Panc1 (cell line): Measurements from ENCODE around the gene CPZ. TPM values are rescaled to one million over a fixed set of nuclear protein-coding genes. Genes with fewer than 3 reads are reported as not detected.

Source experiments
- ATAC-seq: fragments of 200-7000 bp; cut with Tn5 transposase; 2 replicates; pipeline ENCODE4 v1.9.1; 2020; ENCODE audit warnings: mild to moderate bottlenecking, moderate library complexity
- BruUV-seq: library from RNA; stranded (reverse); fragments of 400-500 nt; replicated peaks from 2 replicates; lab custom pipeline; 2021; lab: Mats Ljungman, UMichigan
- CTCF ChIA-PET: fragments of 300-600 bp; sonication (Branson Sonifier 250); formaldehyde crosslinking; loops from one replicate; lab custom pipeline; 2022; ENCODE audit warnings: antibody characterized with exemption; lab: Charles Lee
- POLR2A ChIA-PET: fragments of 300-600 bp; sonication (Branson Sonifier 250); formaldehyde crosslinking; loops from one replicate; lab custom pipeline; 2022; ENCODE audit warnings: antibody characterized with exemption; lab: Charles Lee
- DNase-seq: peaks from one replicate; pipeline ENCODE4 v3.0.0-alpha.2; 2010; ENCODE audit warnings: low read depth, low spot score
- H3K27ac ChIP-seq: 2 replicates; pipeline ENCODE4 v1.5.1; 2011; ENCODE audit warnings: mild to moderate bottlenecking, low read length, inconsistent platforms
- H3K27me3 ChIP-seq: fragments of 200-500 bp; sonication (Bioruptor generic); 2 replicates; pipeline ENCODE4 v1.6.0; 2014; ENCODE audit warnings: low read length, inconsistent platforms; ENCODE audit not compliant: control insufficient read depth, insufficient read depth
- H3K36me3 ChIP-seq: fragments of 200-500 bp; sonication (Bioruptor generic); 2 replicates; pipeline ENCODE4 v1.5.1; 2014; ENCODE audit warnings: inconsistent platforms, mild to moderate bottlenecking, low read length, moderate library complexity; ENCODE audit not compliant: control insufficient read depth, insufficient read depth
- H3K4me1 ChIP-seq: 2 replicates; pipeline ENCODE4 v1.5.1; 2011; ENCODE audit warnings: inconsistent platforms, mild to moderate bottlenecking, low read length, moderate library complexity; ENCODE audit not compliant: control insufficient read depth, insufficient read depth
- H3K4me3 ChIP-seq, 2 experiments: 2 replicates each; pipeline ENCODE4 v1.5.1; 2011 to 2012; ENCODE audit warnings: low read depth in 2 of 2, low read length in 2 of 2, mild to moderate bottlenecking in 2 of 2, inconsistent platforms in 1 of 2, moderate library complexity in 1 of 2
- H3K9me3 ChIP-seq: fragments of 200-500 bp; sonication (Bioruptor generic); 2 replicates; pipeline ENCODE4 v1.5.1; 2014; ENCODE audit warnings: low read depth, mild to moderate bottlenecking, inconsistent platforms, low read length, moderate library complexity; ENCODE audit not compliant: control insufficient read depth, insufficient read depth
- POLR2AphosphoS5 ChIP-seq: IDR thresholded peaks from 2 replicates; pipeline ENCODE4 v1.6.1; 2012; ENCODE audit warnings: mild to moderate bottlenecking, low read depth, low read length, moderate library complexity
- REST ChIP-seq, 2 experiments: IDR thresholded peaks; 2 replicates each; pipeline ENCODE4 v1.6.1; 2011 to 2012; ENCODE audit warnings: low read depth in 2 of 2, control low read depth in 1 of 2, low read length in 1 of 2, mild to moderate bottlenecking in 1 of 2, moderate library complexity in 1 of 2; ENCODE audit not compliant: insufficient read depth in 1 of 2
- SIN3A ChIP-seq: IDR thresholded peaks from 2 replicates; pipeline ENCODE4 v1.6.1; 2012; ENCODE audit warnings: low read depth, mild to moderate bottlenecking, low read length, moderate library complexity, borderline replicate concordance; ENCODE audit not compliant: insufficient read depth
- TCF7L2 ChIP-seq: IDR thresholded peaks from 2 replicates; pipeline ENCODE4 v1.6.1; 2011; ENCODE audit warnings: mild to moderate bottlenecking, low read depth, low read length, inconsistent platforms
- in situ Hi-C: cut with HindIII; loops from 2 replicates; pipeline ENCODE4 v1.10.0; 2016; ENCODE audit warnings: low sequenced_read_pairs, low pct_unique_long_range_greater_than_20kb
- intact Hi-C: fragments of 100-400 bp; cut with micrococcal nuclease; formaldehyde crosslinking; loops from one replicate; pipeline ENCODE4 v1.10.0; 2022; ENCODE audit not compliant: unreplicated experiment
- total RNA-seq: library from RNA; stranded (reverse); gene quantifications from one replicate; pipeline ENCODE4 v1.2.1, GENCODE V29; 2021; ENCODE audit not compliant: unreplicated experiment
- TF ChIP-seq, protein P1 (sequence below): fragments of 450-650 bp; IDR thresholded peaks from 2 replicates; pipeline ENCODE4 v1.5.1; 2017; ENCODE audit warnings: mild to moderate bottlenecking

The CPZ gene
- total RNA-seq, 1 experiment from 2014 or later, result 0.15 TPM

GRCh38 chr4:8648816-8649630 is 56.5 kb downstream of the CPZ start:
- ATAC-seq (no peak), DNase-seq (no peak)
- ChIA-PET CTCF (no interaction called here), POLR2A (no interaction called here)
- H3K36me3 ChIP-seq, result no peaks in the 10 kb centered on the region
- H3K27me3 ChIP-seq, result no peaks in the 10 kb centered on the region
- in situ Hi-C loops, result no loop called here
- intact Hi-C loops, result no loop called here
- TF ChIP-seq, protein P1, sequence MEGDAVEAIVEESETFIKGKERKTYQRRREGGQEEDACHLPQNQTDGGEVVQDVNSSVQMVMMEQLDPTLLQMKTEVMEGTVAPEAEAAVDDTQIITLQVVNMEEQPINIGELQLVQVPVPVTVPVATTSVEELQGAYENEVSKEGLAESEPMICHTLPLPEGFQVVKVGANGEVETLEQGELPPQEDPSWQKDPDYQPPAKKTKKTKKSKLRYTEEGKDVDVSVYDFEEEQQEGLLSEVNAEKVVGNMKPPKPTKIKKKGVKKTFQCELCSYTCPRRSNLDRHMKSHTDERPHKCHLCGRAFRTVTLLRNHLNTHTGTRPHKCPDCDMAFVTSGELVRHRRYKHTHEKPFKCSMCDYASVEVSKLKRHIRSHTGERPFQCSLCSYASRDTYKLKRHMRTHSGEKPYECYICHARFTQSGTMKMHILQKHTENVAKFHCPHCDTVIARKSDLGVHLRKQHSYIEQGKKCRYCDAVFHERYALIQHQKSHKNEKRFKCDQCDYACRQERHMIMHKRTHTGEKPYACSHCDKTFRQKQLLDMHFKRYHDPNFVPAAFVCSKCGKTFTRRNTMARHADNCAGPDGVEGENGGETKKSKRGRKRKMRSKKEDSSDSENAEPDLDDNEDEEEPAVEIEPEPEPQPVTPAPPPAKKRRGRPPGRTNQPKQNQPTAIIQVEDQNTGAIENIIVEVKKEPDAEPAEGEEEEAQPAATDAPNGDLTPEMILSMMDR, result no peak
- no peak for TF ChIP-seq SIN3A
- no peaks in the 10 kb centered on the region for H3K9me3 ChIP-seq
- H3K27ac ChIP-seq, result no peak overlapping the region
- BruUV-seq, result no TSS peak
- H3K4me3 ChIP-seq, result no peak overlapping the region
- H3K4me1 ChIP-seq, result no peaks in the 10 kb centered on the region

- Histone ChIP-seq H3K27me3 (no peaks in the 10 kb centered on the region), H3K36me3 (no peaks in the 10 kb centered on the region), H3K27ac (no peak overlapping the region), H3K9me3 (no peaks in the 10 kb centered on the region), H3K4me3 (no peak overlapping the region), H3K4me1 (no peaks in the 10 kb centered on the region)
- in situ Hi-C loops (no loop called here), intact Hi-C loops (no loop called here)
- ChIA-PET CTCF (no interaction called here), POLR2A (no interaction called here)
- BruUV-seq, result no TSS peak
- no peak for ATAC-seq
- TF ChIP-seq SIN3A, result no peak
- no peak for TF ChIP-seq TCF7L2
- no peak for TF ChIP-seq POLR2AphosphoS5
- TF ChIP-seq, protein P1, result no peak
- no peak for TF ChIP-seq REST (IDR thresholded peaks at IDR 0.05; ENCODE audit: insufficient read depth in 1 of 2, low read depth in 2 of 2, low read length in 1 of 2)
- no peak for DNase-seq
Observed at GRCh38 chr4:8649631-8650361, 57.2 kb downstream of the CPZ start.
